ENCODE measurements around the gene CNBD2. TPM values are rescaled to one million over a fixed set of nuclear protein-coding genes. Genes with fewer than 3 reads are reported as not detected.
"Not testable (repeated sequence)": the region's sequence is repeated elsewhere in the genome, so short reads cannot be mapped to it uniquely, and the experiment has no call there.

The CNBD2 gene
- total and polyA plus RNA-seq, 4 donors = 1.7 to 13.6 (median 5.4) TPM

DNA sequence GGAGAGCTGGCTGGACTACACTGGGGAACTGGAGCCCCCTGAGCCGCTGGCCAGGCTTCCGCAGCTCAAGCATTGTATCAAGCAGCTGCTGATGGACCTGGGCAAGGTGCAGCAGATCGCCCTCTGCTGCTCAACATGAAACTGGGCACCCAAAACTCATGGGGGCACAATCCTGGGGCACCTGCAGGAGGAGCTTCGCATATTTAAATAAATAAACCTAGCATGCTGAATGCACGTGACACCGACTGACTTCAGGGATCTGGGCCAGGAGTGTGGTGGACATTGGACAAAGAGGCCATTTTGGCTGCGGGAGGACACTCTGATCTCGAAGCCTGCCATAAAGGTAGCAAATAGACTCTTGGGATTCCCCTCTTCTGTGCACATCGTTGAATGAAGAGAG is 20.9 kb upstream of the CNBD2 start:
- WGBS, 2 donors = 83 to 86% methylated on average over 9 of the region's 9 CpGs
- no peak overlapping the region for H3K4me3 ChIP-seq
- H3K9me3 ChIP-seq (ENCODE audit: control insufficient read depth in 4 of 4, insufficient read depth in 3 of 4, low read length in 3 of 4) = peaks cover 0 to 2% (median 0%) of the 10 kb centered on the region in 4 donors
- H3K27ac ChIP-seq (ENCODE audit: low read depth in 1 of 2, low read length in 1 of 2) = no peak overlapping the region
- TF ChIP-seq CTCF (IDR thresholded peaks at IDR 0.05; ENCODE audit: control extremely low read depth, extremely low read depth) = no peak
- H3K27me3 ChIP-seq (ENCODE audit: control insufficient read depth in 3 of 3, insufficient read depth in 3 of 3, low read length in 2 of 3) = no peaks in the 10 kb centered on the region
- H3K9ac ChIP-seq (ENCODE audit: insufficient read depth in 1 of 2, low read length in 2 of 2) = no peak overlapping the region
- ATAC-seq (ENCODE audit: insufficient read depth, low FRiP score) (no peak), DNase-seq (peak in 1 of 3 donors; percentile 2)
- H3K36me3 ChIP-seq (ENCODE audit: control insufficient read depth in 4 of 4, insufficient read depth in 4 of 4, low read length in 4 of 4) = peaks cover 11 to 33% (median 20%) of the 10 kb centered on the region in 4 donors
- H3K4me1 ChIP-seq (ENCODE audit: control insufficient read depth in 5 of 5, insufficient read depth in 5 of 5, low read length in 5 of 5) = peaks cover 0 to 2% (median 2%) of the 10 kb centered on the region in 5 donors

DNA sequence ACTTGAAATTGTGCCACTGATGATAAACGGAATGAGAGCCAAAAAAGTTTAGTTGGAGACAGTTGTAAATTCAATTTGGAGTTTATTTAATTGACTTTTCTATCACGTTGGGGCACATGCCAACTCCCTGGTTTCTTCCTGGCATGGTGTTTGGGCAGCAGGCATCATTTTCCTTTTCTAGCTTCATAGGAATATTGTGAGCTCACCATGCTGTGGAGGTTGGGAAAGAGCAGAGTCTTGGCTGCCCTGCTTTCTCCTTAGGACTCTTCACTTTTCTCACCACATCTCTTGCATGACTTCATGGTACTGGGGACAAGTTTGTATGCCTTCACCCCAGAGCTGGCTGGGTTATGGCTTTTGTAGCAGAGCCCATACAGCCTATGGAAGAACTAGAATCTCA is 20.5 kb upstream of the CNBD2 start:
- Histone ChIP-seq H3K9me3 (ENCODE audit: control insufficient read depth in 4 of 4, insufficient read depth in 3 of 4, low read length in 3 of 4) (peaks cover 0 to 2% (median 0%) of the 10 kb centered on the region in 4 donors), H3K9ac (ENCODE audit: insufficient read depth in 1 of 2, low read length in 2 of 2) (no peak overlapping the region), H3K36me3 (ENCODE audit: control insufficient read depth in 4 of 4, insufficient read depth in 4 of 4, low read length in 4 of 4) (peaks cover 11 to 33% (median 20%) of the 10 kb centered on the region in 4 donors), H3K4me3 (no peak overlapping the region), H3K4me1 (ENCODE audit: control insufficient read depth in 5 of 5, insufficient read depth in 5 of 5, low read length in 5 of 5) (peaks cover 2 to 6% (median 6%) of the 10 kb centered on the region in 5 donors), H3K27ac (ENCODE audit: low read depth in 1 of 2, low read length in 1 of 2) (no peak overlapping the region), H3K27me3 (ENCODE audit: control insufficient read depth in 3 of 3, insufficient read depth in 3 of 3, low read length in 2 of 3) (no peaks in the 10 kb centered on the region)
- ATAC-seq (ENCODE audit: insufficient read depth, low FRiP score) (no peak), DNase-seq (no peak)
- WGBS, 2 donors = 92 to 93% methylated on average over 2 of the region's 2 CpGs
- no peak for TF ChIP-seq CTCF (IDR thresholded peaks at IDR 0.05; ENCODE audit: control extremely low read depth, extremely low read depth)

- H3K9me3 ChIP-seq (ENCODE audit: control insufficient read depth in 4 of 4, insufficient read depth in 3 of 4, low read length in 3 of 4) = peaks cover 0 to 2% (median 0%) of the 10 kb centered on the region in 4 donors
- WGBS, 2 donors = 94 to 95% methylated on average over 7 of the region's 7 CpGs
- no peaks in the 10 kb centered on the region for H3K27me3 ChIP-seq (ENCODE audit: control insufficient read depth in 3 of 3, insufficient read depth in 3 of 3, low read length in 2 of 3)
- peaks cover 2 to 13% (median 9%) of the 10 kb centered on the region in 5 donors for H3K4me1 ChIP-seq (ENCODE audit: control insufficient read depth in 5 of 5, insufficient read depth in 5 of 5, low read length in 5 of 5)
- no peak overlapping the region for H3K27ac ChIP-seq (ENCODE audit: low read depth in 1 of 2, low read length in 1 of 2)
- H3K4me3 ChIP-seq = no peak overlapping the region
- peaks cover 6 to 25% (median 13%) of the 10 kb centered on the region in 4 donors for H3K36me3 ChIP-seq (ENCODE audit: control insufficient read depth in 4 of 4, insufficient read depth in 4 of 4, low read length in 4 of 4)
- DNase-seq (no peak), ATAC-seq (ENCODE audit: insufficient read depth, low FRiP score) (no peak)
- H3K9ac ChIP-seq (ENCODE audit: insufficient read depth in 1 of 2, low read length in 2 of 2) = no peak overlapping the region
- no peak for TF ChIP-seq CTCF (IDR thresholded peaks at IDR 0.05; ENCODE audit: control extremely low read depth, extremely low read depth)
Measured at GRCh38 chr20:35950093-35950492, 18.3 kb upstream of the CNBD2 start.

DNA sequence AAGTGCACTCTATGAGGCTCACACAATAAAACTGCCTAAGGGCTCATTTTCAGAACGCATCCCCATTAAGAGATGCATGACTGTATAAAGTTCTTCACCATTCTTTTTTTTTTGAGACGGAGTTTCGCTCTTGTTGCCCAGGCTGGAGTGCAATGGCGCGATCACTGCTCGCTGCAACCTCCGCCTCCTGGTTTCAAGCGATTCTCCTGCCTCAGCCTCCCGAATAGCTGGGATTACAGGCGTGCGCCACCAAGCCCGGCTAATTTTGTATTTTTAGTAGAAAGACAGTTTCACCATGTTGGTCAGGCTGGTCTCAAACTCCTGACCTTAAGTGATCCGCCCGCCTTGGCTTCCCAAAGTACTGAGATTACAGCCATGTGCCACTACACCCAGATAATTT is 16.3 kb upstream of the CNBD2 start:
- ATAC-seq (ENCODE audit: insufficient read depth, low FRiP score); H3K4me3 ChIP-seq; H3K27me3 ChIP-seq (ENCODE audit: control insufficient read depth in 3 of 3, insufficient read depth in 3 of 3, low read length in 2 of 3); H3K27ac ChIP-seq (ENCODE audit: low read depth in 1 of 2, low read length in 1 of 2); DNase-seq; H3K9me3 ChIP-seq (ENCODE audit: control insufficient read depth in 4 of 4, insufficient read depth in 3 of 4, low read length in 3 of 4); H3K9ac ChIP-seq (ENCODE audit: insufficient read depth in 1 of 2, low read length in 2 of 2): not testable (repeated sequence)
- Histone ChIP-seq H3K4me1 (ENCODE audit: control insufficient read depth in 5 of 5, insufficient read depth in 5 of 5, low read length in 5 of 5) (peaks cover 5 to 19% (median 13%) of the 10 kb centered on the region in 5 donors), H3K36me3 (ENCODE audit: control insufficient read depth in 4 of 4, insufficient read depth in 4 of 4, low read length in 4 of 4) (peaks cover 3 to 20% (median 8%) of the 10 kb centered on the region in 4 donors)
- 97% methylated on average over 14 of the region's 14 CpGs for WGBS, 2 donors
